SK-N-SH treated with all-trans-retinoic acid at 6 μM for 48 hours (cell line): ENCODE results near the gene RDH11.

Source experiments
- ATAC-seq: fragments of 200-7000 bp; cut with Tn5 transposase; 3 replicates; pipeline ENCODE4 v1.9.1; 2020; ENCODE audit warnings: mild to moderate bottlenecking, moderate library complexity
- ARNTL ChIP-seq: fragments of 450-650 bp; formaldehyde crosslinking; IDR thresholded peaks from 2 replicates; pipeline ENCODE4 v1.5.0; 2020; ENCODE audit warnings: low read depth, mild to moderate bottlenecking, moderate library complexity, borderline replicate concordance
- BACH2 ChIP-seq: fragments of 250-450 bp; sonication (Bioruptor Pico); IDR thresholded peaks from 2 replicates; pipeline ENCODE4 v1.9.0; 2021; ENCODE audit warnings: mild to moderate bottlenecking, borderline replicate concordance
- CSDC2 ChIP-seq: fragments of 250-450 bp; sonication (Bioruptor Pico); IDR thresholded peaks from 2 replicates; pipeline ENCODE4 v1.5.0; 2020; ENCODE audit warnings: mild to moderate bottlenecking, moderate library complexity
- CSRNP3 ChIP-seq: fragments of 250-450 bp; sonication (Bioruptor Pico); IDR thresholded peaks from 2 replicates; pipeline ENCODE4 v1.5.1; 2021; ENCODE audit warnings: mild to moderate bottlenecking, moderate library complexity
- ESRRG ChIP-seq: fragments of 250-450 bp; sonication (Bioruptor Pico); IDR thresholded peaks from 2 replicates; pipeline ENCODE4 v1.6.1; 2021; ENCODE audit warnings: mild to moderate bottlenecking
- GLIS3 ChIP-seq: fragments of 250-450 bp; sonication (Bioruptor Pico); IDR thresholded peaks from 2 replicates; pipeline ENCODE4 v1.5.0; 2020; ENCODE audit warnings: mild to moderate bottlenecking, moderate library complexity
- ISL1 ChIP-seq: fragments of 250-450 bp; sonication (Bioruptor Pico); IDR thresholded peaks from 2 replicates; pipeline ENCODE4 v2.1.2; 2022; ENCODE audit warnings: mild to moderate bottlenecking, moderate library complexity
- PATZ1 ChIP-seq: fragments of 250-450 bp; sonication (Bioruptor Pico); IDR thresholded peaks from 2 replicates; pipeline ENCODE4 v1.8.0; 2020; ENCODE audit warnings: mild to moderate bottlenecking, moderate library complexity, borderline replicate concordance
- PPARA ChIP-seq: fragments of 250-450 bp; sonication (Bioruptor Pico); IDR thresholded peaks from 2 replicates; pipeline ENCODE4 v1.5.0; 2020; ENCODE audit warnings: mild to moderate bottlenecking, borderline replicate concordance
- RARB ChIP-seq: fragments of 250-450 bp; sonication (Bioruptor Pico); IDR thresholded peaks from 2 replicates; pipeline ENCODE4 v1.8.0; 2021; ENCODE audit warnings: mild to moderate bottlenecking, moderate library complexity
- TCF4 ChIP-seq: fragments of 250-450 bp; sonication (Bioruptor Pico); IDR thresholded peaks from 2 replicates; pipeline ENCODE4 v1.8.0; 2021; ENCODE audit warnings: mild to moderate bottlenecking, moderate library complexity, borderline replicate concordance
- TOX ChIP-seq: fragments of 250-450 bp; sonication (Bioruptor Pico); IDR thresholded peaks from 2 replicates; pipeline ENCODE4 v1.8.0; 2021; ENCODE audit warnings: mild to moderate bottlenecking, moderate library complexity, borderline replicate concordance
- TSHZ2 ChIP-seq: fragments of 250-450 bp; sonication (Bioruptor Pico); IDR thresholded peaks from 2 replicates; pipeline ENCODE4 v1.5.0; 2020; ENCODE audit warnings: mild to moderate bottlenecking, moderate library complexity
- ZC3H10 ChIP-seq: fragments of 250-450 bp; sonication (Bioruptor Pico); IDR thresholded peaks from 2 replicates; pipeline ENCODE4 v1.5.1; 2021; ENCODE audit warnings: mild to moderate bottlenecking, moderate library complexity
- ZFP3 ChIP-seq: fragments of 250-450 bp; sonication (Bioruptor Pico); IDR thresholded peaks from 2 replicates; pipeline ENCODE4 v1.5.0; 2020; ENCODE audit warnings: mild to moderate bottlenecking, moderate library complexity
- ZFP30 ChIP-seq: fragments of 450-650 bp; formaldehyde crosslinking; IDR thresholded peaks from 2 replicates; pipeline ENCODE4 v1.5.0; 2022; ENCODE audit warnings: mild to moderate bottlenecking, moderate library complexity
- ZNF70 ChIP-seq: fragments of 450-650 bp; formaldehyde crosslinking; IDR thresholded peaks from 2 replicates; pipeline ENCODE4 v1.5.0; 2020; ENCODE audit warnings: mild to moderate bottlenecking, moderate library complexity
- TF ChIP-seq, protein P1 (sequence below): fragments of 250-450 bp; sonication (Bioruptor Pico); IDR thresholded peaks from 2 replicates; pipeline ENCODE4 v1.8.0; 2021; ENCODE audit warnings: low read depth, mild to moderate bottlenecking, moderate library complexity, borderline replicate concordance
- TF ChIP-seq, protein P2 (sequence below): fragments of 250-450 bp; sonication (Bioruptor Pico); IDR thresholded peaks from 2 replicates; pipeline ENCODE4 v1.5.1; 2020; ENCODE audit warnings: low read depth, mild to moderate bottlenecking, moderate library complexity

Gene RDH11

GRCh38 chr14:67673451-67673850 lies 22.1 kb downstream of the RDH11 start:
- no peak for ATAC-seq
- TF ChIP-seq CSDC2 (no peak), ARNTL (CRISPR knock-in tag) (no peak), CSRNP3 (CRISPR knock-in tag) (no peak), TSHZ2 (CRISPR knock-in tag) (no peak), PATZ1 (CRISPR knock-in tag) (no peak), ZFP3 (CRISPR knock-in tag) (no peak), GLIS3 (CRISPR knock-in tag) (no peak), TCF4 (CRISPR knock-in tag) (no peak)
- TF ChIP-seq, protein P1, sequence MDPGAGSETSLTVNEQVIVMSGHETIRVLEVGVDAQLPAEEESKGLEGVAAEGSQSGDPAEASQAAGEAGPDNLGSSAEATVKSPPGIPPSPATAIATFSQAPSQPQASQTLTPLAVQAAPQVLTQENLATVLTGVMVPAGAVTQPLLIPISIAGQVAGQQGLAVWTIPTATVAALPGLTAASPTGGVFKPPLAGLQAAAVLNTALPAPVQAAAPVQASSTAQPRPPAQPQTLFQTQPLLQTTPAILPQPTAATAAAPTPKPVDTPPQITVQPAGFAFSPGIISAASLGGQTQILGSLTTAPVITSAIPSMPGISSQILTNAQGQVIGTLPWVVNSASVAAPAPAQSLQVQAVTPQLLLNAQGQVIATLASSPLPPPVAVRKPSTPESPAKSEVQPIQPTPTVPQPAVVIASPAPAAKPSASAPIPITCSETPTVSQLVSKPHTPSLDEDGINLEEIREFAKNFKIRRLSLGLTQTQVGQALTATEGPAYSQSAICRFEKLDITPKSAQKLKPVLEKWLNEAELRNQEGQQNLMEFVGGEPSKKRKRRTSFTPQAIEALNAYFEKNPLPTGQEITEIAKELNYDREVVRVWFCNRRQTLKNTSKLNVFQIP (CRISPR knock-in tag), result no peak
- TF ChIP-seq, all 23 proteins: peak for 0

- no peak for ATAC-seq
- TF ChIP-seq ARNTL (CRISPR knock-in tag) (no peak), ZFP3 (CRISPR knock-in tag) (no peak), ESRRG (CRISPR knock-in tag) (no peak), ZNF70 (no peak), PPARA (no peak), RARB (CRISPR knock-in tag) (no peak), BACH2 (CRISPR knock-in tag) (no peak), GLIS3 (CRISPR knock-in tag) (no peak)
- TF ChIP-seq, protein P2, sequence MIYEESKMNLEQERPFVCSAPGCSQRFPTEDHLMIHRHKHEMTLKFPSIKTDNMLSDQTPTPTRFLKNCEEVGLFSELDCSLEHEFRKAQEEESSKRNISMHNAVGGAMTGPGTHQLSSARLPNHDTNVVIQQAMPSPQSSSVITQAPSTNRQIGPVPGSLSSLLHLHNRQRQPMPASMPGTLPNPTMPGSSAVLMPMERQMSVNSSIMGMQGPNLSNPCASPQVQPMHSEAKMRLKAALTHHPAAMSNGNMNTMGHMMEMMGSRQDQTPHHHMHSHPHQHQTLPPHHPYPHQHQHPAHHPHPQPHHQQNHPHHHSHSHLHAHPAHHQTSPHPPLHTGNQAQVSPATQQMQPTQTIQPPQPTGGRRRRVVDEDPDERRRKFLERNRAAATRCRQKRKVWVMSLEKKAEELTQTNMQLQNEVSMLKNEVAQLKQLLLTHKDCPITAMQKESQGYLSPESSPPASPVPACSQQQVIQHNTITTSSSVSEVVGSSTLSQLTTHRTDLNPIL (CRISPR knock-in tag), result no peak
Observed at GRCh38 chr14:67668559-67668958, 27.0 kb downstream of the RDH11 start.

DNA sequence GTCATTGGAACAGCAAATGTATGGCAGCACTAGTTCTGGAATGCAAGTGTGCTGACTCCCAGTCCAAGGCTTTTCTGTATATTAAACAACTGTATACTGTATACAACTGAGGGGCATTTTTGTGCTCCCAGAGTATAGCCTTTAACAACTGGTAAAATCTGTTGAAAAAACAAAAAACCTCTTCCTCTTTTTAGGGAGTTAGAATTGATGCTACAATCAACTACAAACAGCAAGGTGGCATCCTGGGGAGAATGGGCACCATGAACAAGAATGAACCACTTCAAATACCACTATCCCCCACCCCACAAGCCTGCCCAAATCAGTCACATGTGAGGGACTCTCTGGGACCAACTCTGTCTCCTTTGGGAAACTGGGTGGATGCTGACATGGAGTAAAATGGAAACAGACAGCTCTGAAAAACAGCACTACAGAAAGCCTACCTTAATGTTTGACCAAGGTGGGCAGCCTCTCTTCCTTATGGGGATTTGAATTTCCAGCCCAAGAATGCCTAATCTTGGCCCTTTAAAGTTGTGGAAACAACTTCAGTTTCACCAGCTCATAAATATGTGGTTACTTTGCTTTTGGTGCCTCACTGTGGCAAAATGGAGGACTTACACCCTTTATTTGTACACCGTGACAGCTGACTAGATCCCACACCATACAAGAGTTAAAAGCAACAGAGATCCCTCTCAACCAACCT lies 28.7 kb downstream of the RDH11 start:
- TF ChIP-seq PPARA, result no peak
- no peak for TF ChIP-seq GLIS3 (CRISPR knock-in tag)
- no peak for TF ChIP-seq ISL1 (CRISPR knock-in tag)
- TF ChIP-seq ZFP30 (CRISPR knock-in tag), result no peak
- TF ChIP-seq PATZ1 (CRISPR knock-in tag), result no peak
- TF ChIP-seq, protein P1 (CRISPR knock-in tag), result no peak
- no peak for TF ChIP-seq TCF4 (CRISPR knock-in tag)
- no peak for TF ChIP-seq TOX (CRISPR knock-in tag)
- TF ChIP-seq ZC3H10, result no peak
- peak; percentile 98 for ATAC-seq
